Activated CD4-positive, alpha-beta T cell treated with anti-CD3 and anti-CD28 coated beads, Interleukin-2, amount 10 ng/mL, durations not matched to agents 7 days and 5 days (primary cell): ENCODE data around the gene BCAS3. TPM values are rescaled to one million over a fixed set of nuclear protein-coding genes. Genes with fewer than 3 reads are reported as not detected.

ENCODE experiments used
- CTCF ChIA-PET: fragments of 350-600 bp; sonication (Branson Sonifier 250); formaldehyde crosslinking; loops from one replicate; lab custom pipeline; 2021; ENCODE audit warnings: antibody characterized with exemption; lab: Charles Lee
- POLR2A ChIA-PET: fragments of 350-600 bp; sonication (Branson Sonifier 250); formaldehyde crosslinking; loops from one replicate; lab custom pipeline; 2021; ENCODE audit warnings: antibody characterized with exemption; lab: Charles Lee
- DNase-seq: peaks from one replicate; pipeline ENCODE4 v3.0.0-alpha.2; 2020
- H3K27ac Mint-ChIP-seq: one replicate; pipeline ENCODE4 v1.8.0; 2021; ENCODE audit warnings: mild to moderate bottlenecking, moderate library complexity, mixed read lengths
- H3K27me3 Mint-ChIP-seq: one replicate; pipeline ENCODE4 v1.8.0; 2021; ENCODE audit warnings: mixed read lengths
- H3K36me3 Mint-ChIP-seq: one replicate; pipeline ENCODE4 v1.8.0; 2021; ENCODE audit warnings: low read depth, mixed read lengths
- H3K4me1 Mint-ChIP-seq: one replicate; pipeline ENCODE4 v1.8.0; 2021; ENCODE audit warnings: mixed read lengths
- H3K4me3 Mint-ChIP-seq: one replicate; pipeline ENCODE4 v1.8.0; 2021; ENCODE audit warnings: mild to moderate bottlenecking, moderate library complexity, mixed read lengths
- H3K9me3 Mint-ChIP-seq: one replicate; pipeline ENCODE4 v1.8.0; 2021; ENCODE audit warnings: mixed read lengths
- total RNA-seq, 2 experiments: library from RNA; stranded (reverse); gene quantifications; one replicate each; pipeline ENCODE4 v1.2.3, GENCODE V29; 2021

Gene BCAS3
- total RNA-seq, 2 experiments from 2014 or later = 15.5 to 16.4 TPM

DNA sequence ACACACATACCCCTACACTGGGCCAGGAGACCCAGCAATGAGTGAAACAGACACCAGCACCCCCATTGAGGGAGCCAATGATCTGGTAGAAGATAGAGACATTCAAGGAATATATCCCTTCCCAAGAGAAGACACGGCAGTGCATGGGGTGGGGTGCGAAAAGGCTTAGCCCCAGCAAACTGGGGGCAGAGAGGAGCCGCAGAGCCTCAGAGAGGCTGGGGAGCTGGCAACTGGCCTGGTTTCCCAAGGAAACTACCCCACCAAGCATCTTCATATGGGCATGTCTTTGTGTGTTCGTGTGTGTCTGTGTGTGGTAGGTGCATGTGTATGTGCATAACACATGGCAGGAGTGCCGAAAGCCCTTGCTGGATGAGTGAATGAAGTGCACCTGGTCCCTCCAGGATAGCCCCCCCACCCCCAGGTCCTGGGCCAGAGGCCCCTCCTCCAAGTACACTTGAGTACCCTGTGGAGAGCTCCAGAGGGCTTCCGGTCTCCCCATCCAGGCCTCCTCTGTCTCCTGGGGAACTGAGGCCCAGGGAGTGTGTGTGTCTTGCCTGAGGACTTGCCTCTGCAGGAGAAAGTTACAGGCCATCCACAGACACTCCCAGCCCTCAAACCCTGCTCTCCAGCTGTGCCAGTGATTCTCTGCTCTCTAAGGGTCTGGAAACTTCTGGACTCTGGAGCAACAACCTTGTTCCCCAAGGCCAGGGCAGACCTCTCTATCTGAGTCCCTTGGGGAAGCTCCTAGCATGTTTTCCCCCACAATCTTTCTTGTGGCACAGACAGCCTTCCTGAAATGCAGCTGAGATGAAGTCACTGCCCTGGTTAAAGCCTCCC lies 737.9 kb downstream of the BCAS3 start:
- peaks cover 41% of the 10 kb centered on the region for H3K27me3 Mint-ChIP-seq
- H3K27ac Mint-ChIP-seq = no peak overlapping the region
- CTCF ChIA-PET = interaction anchor here (0.6 kb wide), 2 partner anchors 421 to 435 kb away, joined by 3 read pairs; no protein-coding TSS in a partner anchor
- H3K36me3 Mint-ChIP-seq = no peaks in the 10 kb centered on the region
- H3K9me3 Mint-ChIP-seq = no peaks in the 10 kb centered on the region
- DNase-seq = no peak
- POLR2A ChIA-PET = no interaction called here
- H3K4me3 Mint-ChIP-seq = no peak overlapping the region
- H3K4me1 Mint-ChIP-seq = peaks cover 7% of the 10 kb centered on the region

DNA sequence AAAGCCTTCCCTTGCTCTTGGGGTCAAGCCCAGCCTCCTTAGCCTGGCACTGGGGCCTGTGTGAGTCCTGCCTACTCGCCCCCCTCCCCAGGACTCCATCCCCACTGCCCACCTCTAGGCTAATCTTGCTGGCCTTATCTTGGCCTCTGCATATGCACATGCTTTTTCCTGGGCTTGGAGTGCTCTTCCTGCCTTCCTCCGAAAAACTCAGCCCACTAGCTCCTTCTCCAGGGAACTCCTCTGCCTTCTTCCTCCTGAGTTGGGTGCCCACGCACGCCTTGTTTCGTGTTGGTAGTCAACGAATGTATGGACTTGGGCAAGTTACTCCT lies 738.5 kb downstream of the BCAS3 start:
- Mint-ChIP-seq H3K27ac (no peak overlapping the region), H3K4me3 (no peak overlapping the region), H3K4me1 (peaks cover 4% of the 10 kb centered on the region), H3K9me3 (no peaks in the 10 kb centered on the region), H3K27me3 (peaks cover 44% of the 10 kb centered on the region), H3K36me3 (no peaks in the 10 kb centered on the region)
- no peak for DNase-seq
- ChIA-PET POLR2A (no interaction called here), CTCF (no interaction called here)

DNA sequence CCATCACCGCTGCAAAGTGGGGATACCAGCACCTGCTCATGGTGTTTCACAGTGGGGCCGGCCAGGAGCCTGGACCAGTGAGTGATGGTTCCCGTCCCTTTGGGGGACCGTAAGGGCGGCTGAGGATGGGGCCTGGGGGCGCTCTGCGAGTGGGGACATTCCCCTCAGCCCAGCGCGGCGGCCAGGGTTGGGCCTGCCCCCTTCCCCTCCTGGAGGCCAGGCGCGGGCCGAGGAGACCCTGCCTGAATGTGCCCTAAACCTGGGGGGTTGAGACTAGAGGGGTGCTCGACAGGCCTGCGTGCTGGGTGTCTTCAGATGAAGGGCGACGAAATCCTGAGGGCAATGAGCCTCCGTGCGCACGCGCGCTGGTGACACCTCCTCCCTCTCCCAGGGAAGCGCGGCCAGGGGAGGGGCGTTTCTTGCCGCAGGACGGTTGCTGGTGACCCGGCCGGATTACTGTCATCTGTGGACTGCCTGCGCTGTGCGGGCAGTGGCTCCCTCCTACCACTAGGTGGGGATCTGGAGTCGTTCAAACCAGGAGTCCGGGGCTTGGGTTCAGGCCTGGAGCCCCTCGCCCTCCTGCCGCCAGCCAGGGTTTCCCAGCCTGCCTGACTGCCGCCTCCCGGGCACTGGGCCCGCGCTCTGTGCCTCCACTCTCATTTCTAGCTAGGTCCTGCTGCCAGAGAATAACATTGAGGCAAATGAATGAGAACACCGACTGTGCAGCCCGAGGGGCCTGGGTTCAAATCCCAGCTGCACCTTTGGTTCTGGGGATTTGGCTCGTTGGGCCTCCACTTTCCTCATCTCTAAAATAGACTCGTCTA lies 739.1 kb downstream of the BCAS3 start:
- DNase-seq = peak; percentile 60
- Mint-ChIP-seq H3K4me3 (no peak overlapping the region), H3K27me3 (peaks cover 46% of the 10 kb centered on the region), H3K36me3 (no peaks in the 10 kb centered on the region), H3K9me3 (no peaks in the 10 kb centered on the region), H3K27ac (no peak overlapping the region), H3K4me1 (peaks cover 2% of the 10 kb centered on the region)
- POLR2A ChIA-PET = no interaction called here
- CTCF ChIA-PET = interaction anchor here (0.7 kb wide), 1 partner anchor 12 kb away, joined by 4 read pairs; no protein-coding TSS in a partner anchor

DNA sequence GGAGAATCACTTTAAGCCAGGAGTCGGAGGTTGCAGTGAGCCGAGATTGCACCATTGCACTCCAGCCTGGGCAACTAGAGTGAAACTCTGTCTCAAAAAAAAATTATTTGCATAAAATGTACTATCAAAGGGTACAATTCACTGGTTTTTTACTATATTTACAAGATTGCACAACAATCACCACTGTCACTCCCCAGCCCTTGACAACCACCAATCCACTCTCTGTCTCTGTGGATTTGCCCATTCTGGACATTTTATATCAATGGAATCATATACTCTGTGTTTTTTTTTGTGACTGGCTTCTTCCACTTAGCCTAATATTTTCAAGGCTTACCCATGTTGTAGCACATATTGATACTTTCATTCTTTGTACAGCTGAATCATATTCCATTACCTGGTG lies 740.8 kb downstream of the BCAS3 start:
- peaks cover 55% of the 10 kb centered on the region for H3K27me3 Mint-ChIP-seq
- no peaks in the 10 kb centered on the region for H3K4me1 Mint-ChIP-seq
- no peak overlapping the region for H3K27ac Mint-ChIP-seq
- no peaks in the 10 kb centered on the region for H3K9me3 Mint-ChIP-seq
- ChIA-PET POLR2A (no interaction called here), CTCF (no interaction called here)
- H3K4me3 Mint-ChIP-seq = no peak overlapping the region
- no peaks in the 10 kb centered on the region for H3K36me3 Mint-ChIP-seq
- DNase-seq = no peak

DNA sequence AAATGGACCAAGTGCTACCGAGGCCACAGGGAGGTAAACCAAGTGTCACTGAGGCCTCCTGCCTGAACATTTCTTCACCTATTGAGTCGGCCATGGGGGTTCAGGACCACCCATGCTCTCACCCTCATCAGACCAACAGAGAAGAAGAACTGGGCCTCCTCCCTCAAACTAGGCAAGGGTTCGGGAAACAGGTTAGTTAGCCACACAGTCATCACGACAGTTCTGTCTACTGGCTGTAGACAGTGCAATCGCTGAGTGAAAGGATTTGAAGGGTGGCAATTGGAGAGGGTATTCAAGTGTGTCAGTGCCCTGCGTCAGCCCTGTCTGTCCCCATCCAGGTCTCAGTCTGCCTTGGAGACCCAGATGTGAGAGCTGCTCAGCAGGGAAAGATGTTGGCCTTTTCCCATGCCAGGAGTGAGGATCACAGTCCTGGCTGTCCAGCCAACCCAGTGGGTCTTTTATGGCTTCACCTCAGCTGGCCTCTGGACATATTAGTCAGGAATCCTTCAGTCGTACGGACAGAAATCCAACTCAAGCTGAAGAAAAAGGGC lies 741.9 kb downstream of the BCAS3 start:
- ChIA-PET CTCF (no interaction called here), POLR2A (no interaction called here)
- Mint-ChIP-seq H3K27ac (no peak overlapping the region), H3K4me3 (no peak overlapping the region), H3K36me3 (no peaks in the 10 kb centered on the region), H3K9me3 (no peaks in the 10 kb centered on the region), H3K4me1 (no peaks in the 10 kb centered on the region), H3K27me3 (peaks cover 51% of the 10 kb centered on the region)
- DNase-seq = no peak

DNA sequence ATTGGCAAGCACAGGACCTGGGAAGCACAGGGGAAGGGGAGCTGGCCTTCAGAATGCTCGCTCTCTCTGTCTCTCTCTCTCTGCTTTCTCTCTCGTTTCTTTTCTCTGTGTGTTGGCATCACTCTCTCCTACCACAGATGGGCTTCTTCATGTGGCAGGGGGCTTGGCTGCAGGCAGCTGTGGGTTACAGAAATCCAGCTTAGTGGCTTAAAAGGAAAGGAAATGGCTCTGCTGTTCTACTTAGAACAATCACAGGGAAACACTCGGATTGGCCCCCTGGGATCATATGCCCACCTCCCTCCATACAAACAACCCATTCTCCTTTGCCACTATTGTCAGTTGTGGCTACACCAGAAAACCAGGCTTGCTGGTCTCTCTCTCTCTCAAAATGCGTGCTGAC lies 742.4 kb downstream of the BCAS3 start:
- Mint-ChIP-seq H3K9me3 (no peaks in the 10 kb centered on the region), H3K27ac (no peak overlapping the region), H3K27me3 (peaks cover 51% of the 10 kb centered on the region), H3K36me3 (no peaks in the 10 kb centered on the region), H3K4me3 (no peak overlapping the region), H3K4me1 (no peaks in the 10 kb centered on the region)
- ChIA-PET POLR2A (no interaction called here), CTCF (interaction anchor here (0.6 kb wide), 1 partner anchor 144 kb away, joined by 4 read pairs; no protein-coding TSS in a partner anchor)
- no peak for DNase-seq

DNA sequence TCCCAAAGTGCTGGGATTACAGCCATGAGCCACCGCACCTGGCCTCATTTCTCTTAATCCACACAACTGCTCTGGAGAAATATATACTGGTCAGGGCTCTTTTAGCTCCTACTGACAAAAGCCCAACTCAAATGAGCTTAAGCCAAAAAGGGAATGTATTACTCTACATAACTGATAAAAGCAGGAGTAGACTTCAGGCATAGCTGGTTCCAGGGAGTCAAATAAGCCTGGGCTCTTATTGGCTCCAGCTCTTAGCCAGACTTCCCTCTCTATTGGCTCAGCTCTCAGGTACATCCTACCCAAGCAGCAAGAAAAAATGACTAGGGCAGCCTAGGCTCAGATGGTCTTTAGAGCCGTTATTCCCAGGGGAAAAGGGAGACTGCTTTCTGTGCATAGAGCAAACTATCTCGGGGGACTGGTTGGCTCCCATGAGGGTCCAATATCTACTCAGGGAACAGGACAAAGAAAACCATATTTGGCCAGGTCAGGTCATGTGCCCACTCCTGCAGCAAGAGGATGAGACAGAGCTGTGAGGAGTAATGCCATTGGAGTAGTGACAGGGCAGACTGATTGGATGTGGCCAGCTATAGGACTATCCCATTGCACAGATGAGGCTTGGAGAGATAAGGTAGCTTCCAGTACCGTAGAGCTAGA lies 743.2 kb downstream of the BCAS3 start:
- H3K27ac Mint-ChIP-seq = no peak overlapping the region
- POLR2A ChIA-PET = no interaction called here
- no peak for DNase-seq
- CTCF ChIA-PET = interaction anchor here (1.1 kb wide), 1 partner anchor 9 kb away, joined by 4 read pairs; no protein-coding TSS in a partner anchor
- H3K4me3 Mint-ChIP-seq = no peak overlapping the region
- H3K27me3 Mint-ChIP-seq = peaks cover 50% of the 10 kb centered on the region
- no peaks in the 10 kb centered on the region for H3K9me3 Mint-ChIP-seq
- H3K4me1 Mint-ChIP-seq = no peaks in the 10 kb centered on the region
- no peaks in the 10 kb centered on the region for H3K36me3 Mint-ChIP-seq

DNA sequence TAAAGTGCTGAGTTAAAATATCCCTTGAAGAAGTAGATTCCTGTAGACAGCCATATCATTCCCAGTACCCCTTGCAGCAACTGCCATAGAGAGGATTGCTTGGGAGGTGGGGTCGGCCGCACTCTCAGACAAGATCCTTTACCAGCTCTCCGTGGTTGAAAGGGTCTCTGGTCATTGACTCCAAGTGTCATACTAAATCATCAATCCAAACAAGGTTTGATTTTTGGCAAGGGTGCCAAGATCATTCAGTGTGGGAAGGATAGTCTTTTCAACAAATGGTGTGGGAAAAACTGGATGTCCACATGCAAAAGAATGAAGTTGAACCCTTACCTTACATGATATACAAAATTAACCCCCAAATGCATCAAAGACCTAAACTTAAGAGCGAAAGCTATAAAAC lies 743.8 kb downstream of the BCAS3 start:
- Mint-ChIP-seq H3K27me3 (peaks cover 46% of the 10 kb centered on the region), H3K36me3 (no peaks in the 10 kb centered on the region), H3K9me3 (no peaks in the 10 kb centered on the region), H3K27ac (no peak overlapping the region), H3K4me3 (no peak overlapping the region), H3K4me1 (no peaks in the 10 kb centered on the region)
- no peak for DNase-seq
- ChIA-PET POLR2A (no interaction called here), CTCF (interaction anchor here (1.1 kb wide), 1 partner anchor 9 kb away, joined by 4 read pairs; no protein-coding TSS in a partner anchor)

DNA sequence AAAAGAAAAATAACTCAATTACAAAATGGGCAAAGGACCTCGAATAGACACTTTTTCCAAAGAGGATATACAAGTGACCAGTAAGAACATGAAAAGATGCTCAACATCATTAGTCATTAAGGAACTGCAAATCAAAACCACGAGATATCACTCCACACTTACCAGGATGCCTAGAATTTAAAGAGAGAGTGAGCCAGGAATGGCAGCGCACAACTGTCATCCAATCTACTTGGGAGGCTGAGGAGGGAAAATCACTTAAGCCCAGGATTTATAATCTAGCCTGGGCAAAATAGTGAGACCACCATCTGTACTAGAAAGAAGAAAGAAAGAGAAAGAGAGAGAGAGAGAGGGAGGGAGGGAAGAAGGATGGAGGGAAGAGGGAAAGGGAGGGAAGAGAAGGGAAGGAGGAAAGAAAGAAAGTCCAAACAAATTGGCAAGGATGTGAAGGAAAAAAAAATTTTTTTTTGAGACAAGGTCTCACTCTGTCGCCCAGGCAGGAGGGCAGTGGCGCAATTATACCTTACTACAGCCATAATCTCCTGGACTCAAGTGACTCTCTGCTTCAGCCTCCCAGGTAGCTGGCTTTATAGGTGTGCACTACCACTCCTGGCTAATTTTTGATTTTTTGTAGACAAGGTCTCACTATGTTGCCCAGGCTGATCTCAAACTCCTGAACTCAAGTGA lies 744.6 kb downstream of the BCAS3 start:
- Mint-ChIP-seq H3K27me3 (peaks cover 49% of the 10 kb centered on the region), H3K4me1 (no peaks in the 10 kb centered on the region), H3K27ac (no peak overlapping the region), H3K36me3 (no peaks in the 10 kb centered on the region), H3K4me3 (no peak overlapping the region), H3K9me3 (no peaks in the 10 kb centered on the region)
- no peak for DNase-seq
- POLR2A ChIA-PET = no interaction called here
- CTCF ChIA-PET = no interaction called here

DNA sequence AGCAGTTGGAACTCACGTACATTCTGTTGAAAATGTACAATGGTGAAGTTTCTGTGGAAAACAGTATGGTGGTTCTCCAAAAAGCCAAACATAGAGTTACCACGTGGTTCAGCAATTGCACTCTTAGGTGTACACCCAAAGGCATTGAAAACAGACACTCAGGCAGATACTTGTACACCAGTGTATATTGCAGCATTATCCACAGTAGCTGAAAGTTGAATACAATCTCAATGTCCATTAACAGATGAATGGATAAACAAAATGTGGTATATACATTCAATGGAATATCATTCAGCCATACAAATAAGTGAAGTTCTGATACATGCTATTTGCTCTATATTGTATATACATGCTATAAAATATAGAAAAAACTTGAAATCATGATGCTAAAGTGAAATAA lies 745.2 kb downstream of the BCAS3 start:
- peaks cover 52% of the 10 kb centered on the region for H3K27me3 Mint-ChIP-seq
- H3K9me3 Mint-ChIP-seq = no peaks in the 10 kb centered on the region
- ChIA-PET POLR2A (no interaction called here), CTCF (no interaction called here)
- no peak overlapping the region for H3K27ac Mint-ChIP-seq
- no peak overlapping the region for H3K4me3 Mint-ChIP-seq
- H3K36me3 Mint-ChIP-seq = no peaks in the 10 kb centered on the region
- DNase-seq = no peak
- H3K4me1 Mint-ChIP-seq = no peaks in the 10 kb centered on the region

DNA sequence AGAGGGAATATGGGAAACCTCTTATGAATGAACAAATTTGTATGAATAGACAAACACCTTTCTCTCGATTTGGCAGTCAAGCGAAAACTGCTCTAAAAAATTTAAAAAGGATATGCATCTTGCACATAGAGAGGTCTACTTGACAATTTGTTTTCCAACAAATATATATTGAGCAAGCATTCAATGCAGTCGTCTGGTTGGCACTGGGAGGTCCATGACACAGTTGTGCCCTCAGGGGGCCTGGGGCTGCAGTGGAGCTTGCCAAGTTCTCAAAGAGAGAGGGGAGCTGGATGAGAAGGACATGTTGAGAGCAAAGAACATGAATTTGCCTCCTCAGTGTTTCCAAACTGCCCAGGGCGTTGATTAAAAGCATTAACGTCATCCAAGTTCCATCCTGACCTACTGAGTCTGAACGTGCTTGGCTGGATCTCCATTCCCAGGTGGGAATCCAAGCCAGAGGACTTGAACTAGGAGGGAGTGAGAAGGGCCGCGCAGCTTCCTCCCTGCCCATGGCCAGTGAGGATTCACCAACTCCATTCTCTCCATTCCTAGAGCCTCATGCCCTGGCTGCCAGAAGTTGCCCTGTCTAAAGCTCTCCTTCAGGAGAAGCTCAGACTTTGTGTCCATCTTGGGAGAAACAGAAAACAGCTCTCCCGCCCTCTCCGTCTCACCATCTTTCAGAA lies 746.5 kb downstream of the BCAS3 start:
- DNase-seq = no peak
- Mint-ChIP-seq H3K27ac (no peak overlapping the region), H3K4me1 (no peaks in the 10 kb centered on the region), H3K36me3 (no peaks in the 10 kb centered on the region), H3K27me3 (peaks cover 48% of the 10 kb centered on the region), H3K4me3 (no peak overlapping the region), H3K9me3 (no peaks in the 10 kb centered on the region)
- POLR2A ChIA-PET = no interaction called here
- CTCF ChIA-PET = interaction anchor here (0.6 kb wide), 1 partner anchor 756 kb away, joined by 8 read pairs; no protein-coding TSS in a partner anchor
